GM19351 (cell line): Measurements from ENCODE around the gene ABL1.

Experiments used
- ATAC-seq: cut with Tn5 transposase; IDR thresholded peaks from one replicate; pipeline ENCODE4 v1.9.1; 2021; ENCODE audit warnings: mild to moderate bottlenecking, moderate library complexity; ENCODE audit not compliant: unreplicated experiment

ABL1 gene

DNA sequence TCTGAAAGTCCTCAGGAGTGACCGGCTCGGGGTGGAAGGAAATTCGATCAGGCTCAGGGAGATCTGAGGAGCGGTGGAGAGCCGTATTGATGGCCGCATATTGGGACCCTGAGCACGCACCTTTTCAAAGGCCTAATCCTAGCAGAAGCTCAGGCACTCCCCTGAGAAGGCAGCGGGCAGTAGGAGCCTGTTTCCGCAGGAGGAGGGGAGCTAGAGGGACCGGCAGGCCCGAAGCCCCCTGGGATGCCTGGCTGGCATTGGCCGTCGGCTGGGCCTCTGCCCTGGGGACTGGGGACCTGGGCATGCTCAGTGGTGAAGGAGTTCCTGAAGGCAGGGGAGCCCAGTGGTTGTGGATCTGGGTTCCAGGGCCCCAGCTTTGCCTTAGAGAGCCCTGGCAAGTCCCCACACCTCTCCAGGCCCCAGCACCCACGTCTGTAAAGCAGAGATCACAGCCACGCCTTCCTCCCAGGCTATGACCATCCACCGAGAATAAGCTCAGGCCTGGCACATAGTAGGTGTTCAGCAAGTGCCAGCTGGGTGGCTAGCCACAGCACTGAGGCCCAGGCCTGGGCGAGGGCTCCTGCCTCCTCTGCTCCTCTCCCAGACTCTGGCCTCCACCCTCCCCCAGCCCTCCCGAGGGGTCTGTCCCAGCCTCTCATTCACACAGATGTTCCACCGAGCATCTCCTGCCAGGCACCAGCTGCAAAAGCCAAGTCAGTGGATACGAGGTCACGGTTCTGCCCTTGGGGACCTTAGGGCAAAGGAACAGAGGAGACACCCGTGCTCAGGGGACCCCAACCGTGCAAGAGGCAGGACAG is 78.8 kb downstream of the ABL1 start:
- ATAC-seq = no peak

GRCh38 chr9:130914417-130915095 is 79.5 kb downstream of the ABL1 start:
- ATAC-seq = no peak

GRCh38 chr9:130915096-130915447 is 80.0 kb downstream of the ABL1 start:
- ATAC-seq = no peak

- ATAC-seq = no peak
Observed at GRCh38 chr9:130917168-130917960, 82.3 kb downstream of the ABL1 start.

- no peak for ATAC-seq
Observed at GRCh38 chr9:130918101-130918825, 83.2 kb downstream of the ABL1 start.

DNA sequence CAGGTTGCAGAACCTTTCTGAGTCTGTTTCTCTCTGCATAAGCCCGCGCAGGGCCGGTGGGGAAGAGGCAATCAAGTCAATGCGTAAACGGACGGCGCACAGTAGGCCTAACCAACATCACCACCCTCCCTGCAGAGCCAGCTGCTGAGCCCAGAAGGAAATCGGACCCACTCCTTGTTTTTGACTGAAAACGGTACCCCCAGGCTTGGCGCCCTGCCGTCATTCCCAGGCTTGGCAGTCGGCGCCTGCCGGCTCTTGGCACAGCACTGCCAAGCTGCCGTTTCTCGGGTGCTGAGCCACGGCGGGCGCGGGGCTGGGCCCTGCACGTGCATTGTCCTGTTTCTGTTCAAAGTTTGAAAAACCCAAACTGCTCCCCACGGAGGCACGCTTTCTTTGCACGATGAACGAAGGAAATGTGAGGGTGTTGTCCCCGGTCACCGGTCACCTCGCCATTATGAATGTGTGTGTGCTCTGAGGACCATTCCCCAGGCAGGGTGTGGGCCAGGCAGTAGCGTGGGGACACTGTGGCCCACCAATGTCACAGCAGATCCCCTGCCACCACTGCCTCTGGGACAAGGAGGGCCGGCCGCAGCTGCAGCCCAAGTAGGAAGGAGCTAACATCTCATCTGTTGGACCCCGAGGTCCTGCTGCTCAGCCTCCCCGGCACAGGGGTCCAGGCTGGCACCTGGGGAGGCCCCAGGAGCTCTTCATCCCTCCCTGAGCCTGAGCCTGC is 83.9 kb downstream of the ABL1 start:
- no peak for ATAC-seq

DNA sequence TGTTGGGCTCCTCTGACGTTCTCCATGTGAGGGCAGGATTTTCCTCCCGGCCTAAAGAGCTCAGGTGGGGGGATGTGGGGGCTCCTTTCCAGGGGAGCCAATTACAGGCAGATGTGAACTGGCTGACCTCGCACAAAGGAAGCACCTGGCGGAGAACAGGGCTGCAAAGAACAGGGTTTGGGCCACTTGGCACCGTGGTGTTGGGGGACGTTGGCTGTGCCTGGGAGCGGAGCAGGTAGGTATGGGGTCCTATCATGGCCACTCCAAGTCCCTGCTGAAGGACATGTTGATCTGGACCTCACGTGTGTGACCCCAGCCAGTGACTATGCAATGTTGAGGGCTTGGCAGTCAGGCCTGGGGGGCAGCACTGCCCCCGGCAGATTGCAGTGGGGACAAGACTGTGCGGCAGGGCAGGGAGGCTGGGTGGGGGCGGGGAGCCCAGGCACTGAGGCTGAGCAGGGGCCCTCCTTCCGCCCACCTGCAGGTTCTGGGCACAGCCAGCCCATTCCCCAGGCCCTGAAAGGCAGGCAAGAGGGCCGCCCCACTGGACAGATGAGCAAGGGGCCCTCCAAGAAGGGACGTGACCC is 84.6 kb downstream of the ABL1 start:
- no peak for ATAC-seq

- no peak for ATAC-seq
Observed at GRCh38 chr9:130920233-130920632, 85.2 kb downstream of the ABL1 start.

DNA sequence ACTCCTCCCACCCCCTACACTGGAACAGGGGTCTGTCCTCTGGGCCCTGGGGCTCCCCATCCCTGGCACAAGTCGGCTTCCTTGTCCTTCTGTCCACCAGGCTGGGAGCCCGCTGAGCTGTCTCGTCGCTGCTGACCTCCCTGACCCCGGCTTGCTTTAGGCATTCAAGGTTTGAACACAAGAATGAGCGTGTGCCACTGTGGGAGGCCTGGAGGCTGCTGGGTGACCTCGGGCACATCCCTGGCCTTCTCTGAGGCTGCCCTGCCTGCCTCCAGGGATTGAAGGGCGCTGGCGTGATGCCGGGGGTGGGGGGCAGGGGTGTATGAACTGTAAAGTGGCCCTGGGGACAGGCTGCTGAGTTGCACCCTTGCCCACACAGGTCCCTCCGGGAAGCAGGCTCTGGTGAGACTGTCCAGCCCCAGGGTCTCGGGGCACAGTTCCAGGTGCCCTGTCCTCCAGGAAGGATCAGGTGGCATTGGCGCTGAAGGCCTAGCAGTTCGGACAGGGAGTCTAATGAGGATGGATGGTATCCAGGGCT is 85.8 kb downstream of the ABL1 start:
- no peak for ATAC-seq

GRCh38 chr9:130921300-130921988 is 86.4 kb downstream of the ABL1 start:
- ATAC-seq = no peak

GRCh38 chr9:130921989-130922892 is 87.2 kb downstream of the ABL1 start:
- ATAC-seq = no peak

DNA sequence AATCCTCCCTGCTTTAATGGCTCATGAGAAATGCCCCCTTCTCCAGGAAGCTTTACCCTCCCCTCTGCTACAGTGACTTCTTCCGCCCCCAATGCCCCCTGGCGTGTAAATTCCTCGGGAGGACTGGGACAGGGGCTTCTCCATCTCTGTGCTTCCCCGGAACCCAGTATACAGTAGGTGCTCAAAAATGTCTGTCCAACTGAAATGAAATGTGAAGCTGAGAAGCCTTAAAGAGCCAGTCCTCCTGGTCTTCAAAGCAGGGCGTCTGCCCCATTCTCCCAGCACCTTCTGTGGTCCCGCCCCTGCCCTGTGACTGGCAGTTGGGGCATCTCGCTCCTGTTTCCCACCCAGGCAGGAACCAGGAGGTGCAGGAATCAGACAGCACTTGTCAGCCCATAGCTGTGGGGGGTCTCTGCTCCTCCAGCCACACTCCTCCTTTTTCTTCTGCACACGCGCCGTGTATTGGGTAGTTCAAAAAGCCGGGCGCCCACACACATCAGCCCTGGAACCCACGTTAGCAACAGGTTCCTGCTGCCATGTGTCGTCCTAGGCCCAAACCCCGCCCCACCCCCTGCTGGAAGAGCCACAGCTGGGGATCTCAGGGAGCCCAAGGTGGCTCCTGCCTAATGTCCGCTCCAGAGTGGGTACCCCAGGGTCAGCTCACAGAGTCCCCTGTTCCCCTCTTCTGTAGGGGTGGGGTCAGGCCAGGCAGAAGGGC is 88.0 kb downstream of the ABL1 start:
- no peak for ATAC-seq

DNA sequence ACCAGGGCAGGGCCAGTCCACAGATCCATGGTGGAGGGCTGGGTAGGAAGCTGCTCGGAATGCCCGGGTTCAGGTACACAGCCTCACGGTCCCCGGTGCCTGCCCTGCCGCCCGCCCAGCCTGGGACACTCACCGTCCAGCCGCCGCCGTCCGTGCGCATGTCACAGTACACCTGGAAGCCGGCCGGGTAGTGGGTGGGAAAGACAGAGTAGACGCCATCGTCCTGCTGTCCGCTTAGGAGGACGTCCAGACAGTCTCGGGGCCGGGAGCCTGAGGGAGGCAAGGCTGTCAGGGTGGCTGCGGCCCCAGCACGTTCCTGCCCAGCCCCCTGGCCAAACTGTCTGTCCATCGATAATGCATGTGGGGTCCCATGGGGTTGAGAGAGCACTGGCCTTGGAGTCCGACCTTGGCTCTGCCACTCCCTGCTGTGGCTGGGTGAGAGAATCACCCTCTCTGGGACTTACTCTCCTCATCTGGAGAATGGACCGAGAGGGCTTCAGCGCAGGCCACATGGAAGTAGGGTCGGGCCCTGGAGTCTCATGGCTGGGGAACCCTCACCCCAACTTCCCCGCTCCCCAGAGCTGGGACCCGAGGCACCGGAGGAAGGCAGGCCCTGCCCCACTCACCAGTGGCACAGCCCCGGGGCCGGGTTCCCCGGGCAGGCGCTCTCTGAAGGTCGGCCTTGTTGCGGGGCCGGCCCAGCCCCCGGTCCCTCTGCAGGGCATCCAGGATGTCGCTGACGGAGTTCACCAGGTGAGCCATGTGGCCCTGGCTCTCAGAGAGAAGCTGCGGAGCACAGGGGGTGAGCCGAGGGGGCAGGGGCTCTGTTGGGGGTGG is 88.8 kb downstream of the ABL1 start:
- no peak for ATAC-seq

- ATAC-seq = no peak
Observed at GRCh38 chr9:130924448-130924788, 89.4 kb downstream of the ABL1 start.

DNA sequence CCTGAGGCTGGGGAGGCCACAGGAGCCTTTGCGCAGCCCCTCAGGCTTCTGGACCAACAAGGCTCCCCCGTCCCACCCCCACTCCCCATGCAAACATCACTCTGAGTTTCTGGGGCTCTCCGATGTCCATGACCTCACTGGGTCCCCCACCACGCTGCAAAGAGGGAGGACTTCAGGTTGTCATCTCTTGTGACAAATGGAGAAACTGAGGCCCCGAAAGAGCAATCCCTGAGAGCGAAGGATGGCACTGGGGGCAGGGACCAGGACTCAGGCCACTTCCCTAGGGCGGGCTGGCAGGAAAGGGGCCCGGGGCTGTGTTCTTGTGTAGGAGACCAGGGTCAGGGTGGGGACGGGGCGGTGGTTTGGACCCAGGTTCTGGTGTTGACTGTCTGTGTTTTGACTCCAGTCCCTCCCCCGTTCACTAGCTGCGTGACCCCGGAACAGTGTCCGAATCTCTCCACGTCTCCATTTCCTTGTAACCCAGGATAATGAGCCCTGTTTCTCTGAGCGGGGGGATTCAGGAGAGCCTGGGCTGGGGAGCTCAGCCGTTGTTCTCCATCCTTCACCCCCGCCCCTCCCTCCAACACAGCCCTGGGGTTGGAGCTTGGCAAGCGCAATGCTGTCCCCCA is 90.1 kb downstream of the ABL1 start:
- no peak for ATAC-seq

- no peak for ATAC-seq
Observed at GRCh38 chr9:130927338-130927737, 92.3 kb downstream of the ABL1 start.
